Measurements from ENCODE around the gene CELF4. TPM values are rescaled to one million over a fixed set of nuclear protein-coding genes. Genes with fewer than 3 reads are reported as not detected.

Gene CELF4
- total and polyA plus RNA-seq, 2 donors (not counting 3 experiments of a cell fraction or from before 2014, with no cell fraction given): not detected

DNA sequence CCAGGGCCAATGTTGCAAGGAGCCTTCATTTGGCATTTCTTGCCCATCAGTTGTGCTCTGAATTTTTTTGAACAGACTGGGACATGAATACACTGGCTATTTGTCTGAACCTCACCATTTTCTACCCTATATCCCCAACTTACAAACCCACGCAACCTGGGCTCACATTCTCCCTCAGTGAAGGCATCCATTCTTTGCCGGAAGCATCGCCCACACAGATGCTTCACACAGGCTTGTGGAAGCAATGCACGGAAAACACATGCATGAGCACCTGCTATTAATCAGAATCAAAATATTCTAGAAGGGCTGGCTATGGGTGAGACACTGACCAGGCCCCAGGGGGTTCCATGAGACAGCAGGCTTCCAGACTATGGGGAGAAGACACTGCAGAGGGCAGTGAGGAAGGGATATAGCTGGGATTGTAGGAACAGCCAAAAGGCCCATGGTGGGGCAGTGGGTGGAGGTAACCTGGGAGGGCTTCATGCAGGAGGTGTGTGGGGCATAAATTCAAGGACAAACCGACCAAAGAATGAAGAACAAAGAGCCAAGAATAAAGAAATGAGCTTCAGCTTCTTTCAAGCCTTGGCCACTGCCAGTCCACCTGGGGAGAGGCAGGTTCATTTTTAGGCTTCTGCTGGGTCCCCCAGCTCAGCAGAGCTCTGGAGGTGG lies 261.5 kb downstream of the CELF4 start:
- ChIA-PET POLR2A (no interaction called here), CTCF (no interaction called here)
- Histone ChIP-seq H3K27ac (ENCODE audit: insufficient read depth, low read depth, low read length) (no peak overlapping the region), H3K9me3 (replicated peaks; ENCODE audit: control insufficient read depth, insufficient read depth, low read length) (no peaks in the 10 kb centered on the region), H4K20me1 (replicated peaks; ENCODE audit: control insufficient read depth, extremely low read depth, insufficient read depth, low read length) (no peaks in the 10 kb centered on the region), H3K79me2 (ENCODE audit: control insufficient read depth, insufficient read depth, low read length) (no peaks in the 10 kb centered on the region), H2AFZ (ENCODE audit: low read depth, low read length) (no peak overlapping the region), H3K4me3 (replicated peaks in 1 of 3; ENCODE audit: insufficient read depth in 1 of 3, low read depth in 1 of 3, low read length in 3 of 3) (no peak overlapping the region), H3K36me3 (ENCODE audit: control insufficient read depth in 2 of 2, extremely low read depth in 1 of 2, insufficient read depth in 2 of 2, low read length in 2 of 2) (no peaks in the 10 kb centered on the region), H3K27me3 (ENCODE audit: control insufficient read depth in 2 of 2, insufficient read depth in 2 of 2, low read length in 2 of 2) (no peaks in the 10 kb centered on the region), H3K4me1 (ENCODE audit: control insufficient read depth, extremely low read depth, insufficient read depth, low read length) (no peaks in the 10 kb centered on the region), H3K4me2 (ENCODE audit: insufficient read depth, low read length) (no peak overlapping the region), H3K9me1 (replicated peaks; ENCODE audit: control insufficient read depth, extremely low read depth, insufficient read depth, low read length) (no peaks in the 10 kb centered on the region), H3K9ac (replicated peaks; ENCODE audit: extremely low read depth, insufficient read depth, low read length) (no peak overlapping the region)
- FAIRE-seq: no peak
- no peak for DNase-seq (ENCODE audit: low read depth, low spot score)
- BruUV-seq (replicated peaks): no TSS peak
- dilution Hi-C loops (cut with MboI; ENCODE audit: extremely low pct_ligation_motif_present, low sequenced_read_pairs): no loop called here
- TF ChIP-seq GATA2 (IDR thresholded peaks at IDR 0.05; ENCODE audit: insufficient read depth, insufficient read length, low read depth, low read length) (no peak), MAX (IDR thresholded peaks at IDR 0.05; ENCODE audit: insufficient read depth, insufficient read length) (no peak), POLR2A (IDR thresholded peaks at IDR 0.05; ENCODE audit: low read depth, low read length) (no peak), JUN (IDR thresholded peaks at IDR 0.05; ENCODE audit: borderline replicate concordance, insufficient read depth, insufficient read length, low read depth) (no peak), EZH2 (IDR thresholded peaks at IDR 0.05; ENCODE audit: borderline replicate concordance, low read depth, low read length, severe bottlenecking) (no peak)
- intact Hi-C loops (cut with micrococcal nuclease): no loop called here

DNA sequence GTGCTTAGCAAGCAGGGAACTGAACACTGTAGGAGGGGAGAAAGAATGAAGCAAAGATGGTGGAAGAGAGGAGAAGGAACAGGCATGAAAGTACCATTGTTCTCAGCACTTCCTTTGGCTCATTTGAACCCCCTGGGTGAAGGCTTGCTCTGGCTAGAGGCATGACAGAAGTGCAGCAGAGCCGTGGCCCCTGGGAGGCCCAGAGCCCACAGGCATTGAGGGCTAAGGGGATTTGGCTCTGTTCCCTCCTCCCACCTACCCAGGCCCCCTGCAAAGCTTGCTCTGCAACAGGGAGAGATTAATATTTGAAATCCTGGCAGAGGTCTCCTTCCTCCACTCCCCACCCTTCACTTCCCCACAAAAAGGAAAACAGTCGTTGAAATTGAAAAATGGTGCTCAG lies 262.6 kb downstream of the CELF4 start:
- DNase-seq (ENCODE audit: low read depth, low spot score) (no peak), FAIRE-seq (no peak)
- Histone ChIP-seq H3K27ac (ENCODE audit: insufficient read depth, low read depth, low read length) (no peak overlapping the region), H3K27me3 (ENCODE audit: control insufficient read depth in 2 of 2, insufficient read depth in 2 of 2, low read length in 2 of 2) (no peaks in the 10 kb centered on the region), H3K4me1 (ENCODE audit: control insufficient read depth, extremely low read depth, insufficient read depth, low read length) (no peaks in the 10 kb centered on the region), H3K4me2 (ENCODE audit: insufficient read depth, low read length) (no peak overlapping the region), H3K9me1 (replicated peaks; ENCODE audit: control insufficient read depth, extremely low read depth, insufficient read depth, low read length) (no peaks in the 10 kb centered on the region), H3K4me3 (replicated peaks in 1 of 3; ENCODE audit: insufficient read depth in 1 of 3, low read depth in 1 of 3, low read length in 3 of 3) (no peak overlapping the region), H3K79me2 (ENCODE audit: control insufficient read depth, insufficient read depth, low read length) (no peaks in the 10 kb centered on the region), H3K9me3 (replicated peaks; ENCODE audit: control insufficient read depth, insufficient read depth, low read length) (no peaks in the 10 kb centered on the region), H3K9ac (replicated peaks; ENCODE audit: extremely low read depth, insufficient read depth, low read length) (no peak overlapping the region), H2AFZ (ENCODE audit: low read depth, low read length) (no peak overlapping the region), H3K36me3 (ENCODE audit: control insufficient read depth in 2 of 2, extremely low read depth in 1 of 2, insufficient read depth in 2 of 2, low read length in 2 of 2) (no peaks in the 10 kb centered on the region), H4K20me1 (replicated peaks; ENCODE audit: control insufficient read depth, extremely low read depth, insufficient read depth, low read length) (no peaks in the 10 kb centered on the region)
- POLR2A ChIA-PET: no interaction called here
- dilution Hi-C loops (cut with MboI; ENCODE audit: extremely low pct_ligation_motif_present, low sequenced_read_pairs): no loop called here
- CTCF ChIA-PET: no interaction called here
- no TSS peak for BruUV-seq (replicated peaks)
- intact Hi-C loops (cut with micrococcal nuclease): no loop called here
- no peak for TF ChIP-seq JUN (IDR thresholded peaks at IDR 0.05; ENCODE audit: borderline replicate concordance, insufficient read depth, insufficient read length, low read depth)
- TF ChIP-seq MAX (IDR thresholded peaks at IDR 0.05; ENCODE audit: insufficient read depth, insufficient read length): no peak
